ENCODE measurements around the gene ADA.

DNA sequence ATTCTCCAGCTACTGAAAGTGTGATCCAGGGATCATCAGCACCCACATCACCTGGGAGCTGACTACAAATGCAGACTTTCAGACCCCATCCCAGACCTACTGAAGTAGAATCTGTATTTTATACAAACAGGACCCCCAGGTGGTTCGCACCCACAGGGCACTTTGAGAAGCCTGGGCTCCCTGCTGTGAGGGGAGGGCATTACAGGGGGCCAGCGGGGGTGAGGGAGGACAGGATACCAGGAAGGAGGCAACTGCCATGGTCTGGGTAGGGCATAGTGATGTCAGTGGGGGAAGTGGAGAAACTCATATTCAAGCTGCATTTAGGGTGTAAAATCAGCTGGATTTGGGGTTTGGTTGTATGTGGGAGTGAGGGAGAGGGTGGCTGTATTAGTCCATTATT is 2.0 kb upstream of the ADA start:
- TF ChIP-seq, protein P1, sequence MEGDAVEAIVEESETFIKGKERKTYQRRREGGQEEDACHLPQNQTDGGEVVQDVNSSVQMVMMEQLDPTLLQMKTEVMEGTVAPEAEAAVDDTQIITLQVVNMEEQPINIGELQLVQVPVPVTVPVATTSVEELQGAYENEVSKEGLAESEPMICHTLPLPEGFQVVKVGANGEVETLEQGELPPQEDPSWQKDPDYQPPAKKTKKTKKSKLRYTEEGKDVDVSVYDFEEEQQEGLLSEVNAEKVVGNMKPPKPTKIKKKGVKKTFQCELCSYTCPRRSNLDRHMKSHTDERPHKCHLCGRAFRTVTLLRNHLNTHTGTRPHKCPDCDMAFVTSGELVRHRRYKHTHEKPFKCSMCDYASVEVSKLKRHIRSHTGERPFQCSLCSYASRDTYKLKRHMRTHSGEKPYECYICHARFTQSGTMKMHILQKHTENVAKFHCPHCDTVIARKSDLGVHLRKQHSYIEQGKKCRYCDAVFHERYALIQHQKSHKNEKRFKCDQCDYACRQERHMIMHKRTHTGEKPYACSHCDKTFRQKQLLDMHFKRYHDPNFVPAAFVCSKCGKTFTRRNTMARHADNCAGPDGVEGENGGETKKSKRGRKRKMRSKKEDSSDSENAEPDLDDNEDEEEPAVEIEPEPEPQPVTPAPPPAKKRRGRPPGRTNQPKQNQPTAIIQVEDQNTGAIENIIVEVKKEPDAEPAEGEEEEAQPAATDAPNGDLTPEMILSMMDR (optimal IDR thresholded peaks at IDR 0.05 in 1 of 3, IDR thresholded peaks at IDR 0.05 in 1 of 3, conservative IDR thresholded peaks at IDR 0.05 in 1 of 3; ENCODE audit: extremely low read depth in 1 of 3, insufficient read depth in 2 of 3, low read length in 3 of 3), result no peak
- no peak for TF ChIP-seq EZH2 (IDR thresholded peaks at IDR 0.05; ENCODE audit: low read length)

Measured in keratinocyte (primary cell).